Immature natural killer cell (primary cell): ENCODE measurements around the gene ACSF2. TPM values are rescaled to one million over a fixed set of nuclear protein-coding genes. Genes with fewer than 3 reads are reported as not detected.

Experiments used
- DNase-seq, 3 donors: peaks; one replicate each; pipeline ENCODE4 v3.0.0; 2022; ENCODE audit warnings: mixed read lengths in 1 of 3
- H3K27ac Mint-ChIP-seq, 6 donors: one replicate each; pipeline ENCODE4 v1.8.0; 2020; ENCODE audit warnings: mixed read lengths in 6 of 6, mild to moderate bottlenecking in 5 of 6, inconsistent platforms in 4 of 6, moderate library complexity in 3 of 6
- H3K27me3 Mint-ChIP-seq, 3 donors: one replicate each; pipeline ENCODE4 v1.8.0; 2020 to 2021; ENCODE audit warnings: low read depth in 3 of 3, mild to moderate bottlenecking in 3 of 3, mixed read lengths in 3 of 3, moderate library complexity in 3 of 3, inconsistent platforms in 1 of 3
- H3K36me3 Mint-ChIP-seq, 3 donors: one replicate each; pipeline ENCODE4 v1.8.0; 2020; ENCODE audit warnings: mixed read lengths in 3 of 3, inconsistent platforms in 2 of 3, mild to moderate bottlenecking in 2 of 3
- H3K4me1 Mint-ChIP-seq, 2 donors: one replicate each; pipeline ENCODE4 v1.8.0; 2020; ENCODE audit warnings: inconsistent platforms in 2 of 2, mild to moderate bottlenecking in 2 of 2, mixed read lengths in 2 of 2, moderate library complexity in 1 of 2
- H3K4me3 Mint-ChIP-seq, 5 donors: one replicate each; pipeline ENCODE4 v1.8.0; 2020; ENCODE audit warnings: mild to moderate bottlenecking in 5 of 5, mixed read lengths in 5 of 5, inconsistent platforms in 3 of 5, moderate library complexity in 3 of 5
- H3K9me3 Mint-ChIP-seq, 6 donors: one replicate each; pipeline ENCODE4 v1.8.0; 2020; ENCODE audit warnings: mild to moderate bottlenecking in 6 of 6, mixed read lengths in 6 of 6, inconsistent platforms in 4 of 6, moderate library complexity in 3 of 6
- polyA plus RNA-seq, 3 donors: library from polyadenylated mRNA; unstranded; fragments of 300-500 nt; fragmentation: Illumina TruSeq; gene quantifications; one replicate each; pipeline ENCODE4 v1.2.3, GENCODE V29; 2021

Gene ACSF2
- polyA plus RNA-seq, 3 donors from 2014 or later, result 4.8 to 11.1 (median 5.4) TPM

DNA sequence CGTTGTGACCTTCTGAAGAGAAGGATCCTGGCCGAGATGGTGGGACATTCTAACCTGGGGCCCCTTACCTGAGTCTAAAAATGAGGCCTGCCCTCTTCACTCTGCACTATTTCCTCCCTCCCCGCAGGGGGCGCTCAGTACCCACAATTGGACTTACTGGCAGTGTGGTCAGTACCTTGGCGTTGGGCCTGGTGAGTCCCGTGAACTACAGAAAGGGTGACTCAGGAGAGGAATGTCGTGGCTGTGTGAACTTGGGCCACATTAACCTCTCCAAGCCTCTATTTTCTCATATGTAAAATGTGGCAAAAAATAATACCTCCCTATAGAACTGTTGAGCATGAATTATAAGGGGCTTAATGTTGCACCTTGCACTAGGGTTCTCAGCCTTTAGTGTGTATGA is 56.5 kb downstream of the ACSF2 start:
- Mint-ChIP-seq H3K27ac (peak overlapping the region in 4 of 6 donors; percentile 10 to 86 (median 62)), H3K9me3 (peaks cover 0 to 1% (median 0%) of the 10 kb centered on the region in 6 donors), H3K27me3 (peaks cover 0 to 9% (median 5%) of the 10 kb centered on the region in 3 donors), H3K4me1 (peaks cover 28 to 32% of the 10 kb centered on the region in 2 donors), H3K4me3 (no peak overlapping the region), H3K36me3 (peaks cover 4 to 19% (median 8%) of the 10 kb centered on the region in 3 donors)
- DNase-seq, result peak; percentile 64 to 74 (median 65)

GRCh38 chr17:50483266-50483665 is 57.2 kb downstream of the ACSF2 start:
- Mint-ChIP-seq H3K4me3 (no peak overlapping the region), H3K4me1 (peaks cover 25 to 29% of the 10 kb centered on the region in 2 donors), H3K27ac (no peak overlapping the region), H3K36me3 (peaks cover 4 to 19% (median 8%) of the 10 kb centered on the region in 3 donors), H3K9me3 (peaks cover 0 to under 1% (median 0%) of the 10 kb centered on the region in 6 donors), H3K27me3 (peaks cover 0 to 8% (median 5%) of the 10 kb centered on the region in 3 donors)
- DNase-seq, result no peak

DNA sequence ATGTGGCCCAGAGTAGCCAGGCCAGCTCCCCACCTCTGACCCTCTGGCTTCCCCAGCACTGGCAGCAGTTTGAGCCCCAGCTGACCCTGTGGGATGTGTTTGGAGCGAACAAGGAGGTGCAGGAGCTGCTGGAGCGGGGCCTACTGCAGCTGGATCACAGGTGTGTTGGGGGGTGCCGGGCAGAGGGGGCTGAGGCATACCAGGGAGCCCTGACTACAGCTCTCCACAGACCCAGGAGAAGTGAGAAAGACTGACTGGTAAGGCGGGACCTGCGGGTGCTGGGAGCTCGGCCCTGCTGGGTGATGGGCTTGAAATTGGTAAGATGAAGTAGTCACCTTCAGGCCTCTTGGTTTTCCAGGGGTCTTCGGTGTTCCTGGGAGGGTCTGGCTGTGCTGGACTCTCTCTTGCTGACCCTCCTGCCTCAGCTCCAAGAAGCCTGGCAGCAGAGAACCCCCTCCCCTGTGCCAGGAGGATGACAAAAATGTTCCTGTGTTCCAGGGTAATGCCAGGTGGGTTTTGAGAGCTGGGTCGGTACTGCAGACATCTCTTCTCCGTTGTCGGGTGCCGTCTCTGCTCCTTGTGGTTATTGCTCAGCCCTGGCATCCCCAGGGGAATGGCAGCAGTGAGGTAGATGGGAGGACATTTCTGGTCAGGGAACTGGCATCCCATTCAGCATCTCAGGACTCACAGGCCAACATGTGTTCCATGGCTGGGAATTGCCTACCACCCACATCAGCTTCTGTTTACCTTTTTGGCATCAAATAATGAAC is 58.6 kb downstream of the ACSF2 start:
- H3K36me3 Mint-ChIP-seq, result peaks cover 4 to 19% (median 8%) of the 10 kb centered on the region in 3 donors
- peaks cover 0 to 4% (median 0%) of the 10 kb centered on the region in 3 donors for H3K27me3 Mint-ChIP-seq
- peaks cover 18 to 20% of the 10 kb centered on the region in 2 donors for H3K4me1 Mint-ChIP-seq
- no peak for DNase-seq
- no peak overlapping the region for H3K4me3 Mint-ChIP-seq
- no peaks in the 10 kb centered on the region for H3K9me3 Mint-ChIP-seq
- H3K27ac Mint-ChIP-seq, result peak overlapping the region in 1 of 6 donors; percentile 22

- H3K9me3 Mint-ChIP-seq, result no peaks in the 10 kb centered on the region
- H3K27me3 Mint-ChIP-seq, result peaks cover 0 to 2% (median 0%) of the 10 kb centered on the region in 3 donors
- no peak overlapping the region for H3K4me3 Mint-ChIP-seq
- peaks cover 4% of the 10 kb centered on the region in 2 donors for H3K4me1 Mint-ChIP-seq
- H3K27ac Mint-ChIP-seq, result peak overlapping the region in 1 of 6 donors; percentile 23
- H3K36me3 Mint-ChIP-seq, result peaks cover 4 to 19% (median 8%) of the 10 kb centered on the region in 3 donors
- no peak for DNase-seq
These were observed 61.4 kb downstream of the ACSF2 start for GRCh38 chr17:50487213-50488096.

- Mint-ChIP-seq H3K27me3 (no peaks in the 10 kb centered on the region), H3K36me3 (peaks cover 0 to 11% (median 2%) of the 10 kb centered on the region in 3 donors), H3K27ac (peak overlapping the region in 1 of 6 donors; percentile 14), H3K9me3 (no peaks in the 10 kb centered on the region), H3K4me3 (no peak overlapping the region), H3K4me1 (no peaks in the 10 kb centered on the region)
- DNase-seq, result no peak
These were observed 62.9 kb downstream of the ACSF2 start for GRCh38 chr17:50488880-50489279.

DNA sequence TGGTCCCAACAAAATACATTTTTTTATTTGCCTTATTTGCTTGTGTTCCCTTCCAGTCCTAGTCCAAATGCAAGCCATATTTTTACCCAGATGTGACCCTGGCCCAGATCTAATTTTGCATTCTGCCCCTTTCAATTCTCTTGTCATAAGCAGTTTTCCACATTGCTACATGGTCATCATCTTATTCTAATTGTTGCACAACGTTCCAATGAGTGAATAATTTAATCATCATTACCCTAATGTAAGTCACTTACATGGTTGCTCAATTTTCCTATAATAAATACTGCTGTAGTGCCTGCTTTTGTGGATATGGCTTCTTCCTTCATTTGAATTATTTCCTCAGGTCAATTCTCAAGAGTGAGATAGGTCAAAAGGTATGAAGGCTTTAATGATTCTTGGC is 65.5 kb downstream of the ACSF2 start:
- DNase-seq, result no peak
- no peaks in the 10 kb centered on the region for H3K9me3 Mint-ChIP-seq
- no peaks in the 10 kb centered on the region for H3K36me3 Mint-ChIP-seq
- no peak overlapping the region for H3K27ac Mint-ChIP-seq
- H3K4me3 Mint-ChIP-seq, result no peak overlapping the region
- H3K4me1 Mint-ChIP-seq, result no peaks in the 10 kb centered on the region
- H3K27me3 Mint-ChIP-seq, result peaks cover 0 to 4% (median 0%) of the 10 kb centered on the region in 3 donors

DNA sequence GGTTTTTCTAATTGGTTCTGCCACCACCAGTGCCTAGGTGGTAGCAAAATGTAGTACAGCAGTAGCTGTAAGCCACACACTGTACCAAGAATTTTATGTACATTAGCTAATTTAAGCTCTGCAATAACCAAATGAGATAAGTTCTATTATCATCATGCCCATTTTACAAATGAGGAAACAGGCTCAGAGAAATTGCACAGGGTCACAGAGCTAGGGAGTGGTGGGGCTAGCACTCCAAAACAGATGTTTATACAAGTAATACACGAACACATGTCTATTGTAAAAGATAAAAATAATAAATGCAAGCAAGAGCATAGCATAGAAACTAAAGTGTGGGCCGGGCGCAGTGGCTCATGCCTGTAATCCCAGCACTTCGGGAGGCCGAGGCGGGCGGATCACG is 66.2 kb downstream of the ACSF2 start:
- peaks cover 0 to 4% (median 0%) of the 10 kb centered on the region in 3 donors for H3K27me3 Mint-ChIP-seq
- H3K27ac Mint-ChIP-seq, result no peak overlapping the region
- DNase-seq, result no peak
- H3K4me1 Mint-ChIP-seq, result no peaks in the 10 kb centered on the region
- no peaks in the 10 kb centered on the region for H3K36me3 Mint-ChIP-seq
- no peaks in the 10 kb centered on the region for H3K9me3 Mint-ChIP-seq
- H3K4me3 Mint-ChIP-seq, result no peak overlapping the region

- no peaks in the 10 kb centered on the region for H3K9me3 Mint-ChIP-seq
- H3K4me3 Mint-ChIP-seq, result no peak overlapping the region
- H3K27ac Mint-ChIP-seq, result no peak overlapping the region
- H3K4me1 Mint-ChIP-seq, result no peaks in the 10 kb centered on the region
- DNase-seq, result no peak
- H3K36me3 Mint-ChIP-seq, result no peaks in the 10 kb centered on the region
- peaks cover 0 to 4% (median 2%) of the 10 kb centered on the region in 3 donors for H3K27me3 Mint-ChIP-seq
These were observed 67.7 kb downstream of the ACSF2 start for GRCh38 chr17:50493744-50494143.

GRCh38 chr17:50495217-50495823 is 69.3 kb downstream of the ACSF2 start:
- no peak overlapping the region for H3K4me3 Mint-ChIP-seq
- H3K4me1 Mint-ChIP-seq, result no peaks in the 10 kb centered on the region
- no peaks in the 10 kb centered on the region for H3K9me3 Mint-ChIP-seq
- peaks cover 0 to 4% (median 2%) of the 10 kb centered on the region in 3 donors for H3K27me3 Mint-ChIP-seq
- no peaks in the 10 kb centered on the region for H3K36me3 Mint-ChIP-seq
- H3K27ac Mint-ChIP-seq, result no peak overlapping the region
- no peak for DNase-seq

- H3K36me3 Mint-ChIP-seq, result no peaks in the 10 kb centered on the region
- DNase-seq, result no peak
- H3K4me1 Mint-ChIP-seq, result no peaks in the 10 kb centered on the region
- H3K9me3 Mint-ChIP-seq, result no peaks in the 10 kb centered on the region
- H3K27ac Mint-ChIP-seq, result no peak overlapping the region
- no peak overlapping the region for H3K4me3 Mint-ChIP-seq
- H3K27me3 Mint-ChIP-seq, result peaks cover 0 to 4% (median 2%) of the 10 kb centered on the region in 3 donors
These were observed 69.9 kb downstream of the ACSF2 start for GRCh38 chr17:50495918-50496317.

DNA sequence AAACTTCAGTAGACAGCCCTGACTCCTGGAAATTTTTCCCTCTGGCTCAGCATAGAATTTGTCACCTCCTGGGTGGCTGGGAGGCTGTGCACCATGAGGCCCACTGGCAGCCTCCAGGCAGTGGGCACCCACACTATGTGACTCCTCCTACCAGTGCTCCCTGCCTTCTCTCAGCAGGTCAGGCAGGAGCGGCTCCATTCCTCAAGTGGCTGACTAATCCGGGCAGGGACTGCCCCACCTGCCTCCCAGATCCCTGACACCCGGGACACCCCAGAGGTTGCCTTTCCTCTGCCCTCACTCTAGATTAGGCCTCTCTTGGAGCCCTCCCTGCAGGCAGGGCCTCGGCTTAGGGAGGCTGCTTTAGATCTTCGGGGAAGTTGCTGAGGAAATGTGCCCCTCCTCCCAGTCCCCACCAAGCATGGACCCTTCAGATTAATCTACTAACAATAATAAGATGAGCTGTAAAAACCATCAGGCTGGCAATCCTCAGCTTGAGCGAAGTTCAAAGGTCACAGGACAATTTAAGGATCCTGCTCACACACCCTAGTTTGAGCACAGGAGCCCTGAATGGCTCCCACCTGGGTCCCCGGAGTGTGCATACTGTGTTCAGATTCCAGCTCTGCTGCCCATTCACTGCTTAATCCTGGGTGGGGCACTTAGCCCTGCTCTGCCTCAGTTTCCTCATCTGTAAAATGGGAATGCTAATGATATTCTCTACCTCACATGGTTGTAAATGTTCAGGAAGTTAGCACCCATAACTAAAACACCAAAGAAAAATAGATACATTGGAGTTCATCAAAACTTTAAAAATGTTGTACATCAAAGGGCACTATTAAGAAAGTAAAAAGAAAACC is 72.2 kb downstream of the ACSF2 start:
- Mint-ChIP-seq H3K27ac (no peak overlapping the region), H3K36me3 (no peaks in the 10 kb centered on the region), H3K9me3 (no peaks in the 10 kb centered on the region), H3K4me1 (no peaks in the 10 kb centered on the region), H3K4me3 (no peak overlapping the region), H3K27me3 (peaks cover 0 to 4% (median 2%) of the 10 kb centered on the region in 3 donors)
- DNase-seq, result no peak

GRCh38 chr17:50499270-50499669 is 73.3 kb downstream of the ACSF2 start:
- H3K4me3 Mint-ChIP-seq, result no peak overlapping the region
- H3K27ac Mint-ChIP-seq, result no peak overlapping the region
- H3K9me3 Mint-ChIP-seq, result no peaks in the 10 kb centered on the region
- no peak for DNase-seq
- H3K36me3 Mint-ChIP-seq, result no peaks in the 10 kb centered on the region
- no peaks in the 10 kb centered on the region for H3K4me1 Mint-ChIP-seq
- peaks cover 0 to 4% (median 2%) of the 10 kb centered on the region in 3 donors for H3K27me3 Mint-ChIP-seq

DNA sequence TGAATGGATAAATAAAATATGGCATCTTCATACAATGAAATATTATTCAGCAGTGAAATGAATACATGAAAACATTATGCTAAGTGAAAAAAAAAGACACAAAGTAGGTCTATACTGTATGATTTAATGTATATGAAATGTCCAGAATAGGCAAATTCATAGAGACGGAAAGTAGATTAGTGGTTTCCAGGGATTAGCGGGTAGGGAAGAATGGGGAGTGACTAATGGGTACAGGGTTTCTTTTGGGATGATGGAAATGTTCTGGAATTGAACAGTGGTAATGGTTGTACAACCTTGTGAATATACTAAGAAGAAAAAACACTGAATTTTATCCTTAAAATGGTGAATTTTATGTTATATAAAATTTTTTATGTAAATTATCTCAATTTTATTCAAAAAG is 73.7 kb downstream of the ACSF2 start:
- Mint-ChIP-seq H3K36me3 (no peaks in the 10 kb centered on the region), H3K27me3 (peaks cover 0 to 4% (median 2%) of the 10 kb centered on the region in 3 donors), H3K9me3 (no peaks in the 10 kb centered on the region), H3K4me1 (no peaks in the 10 kb centered on the region), H3K4me3 (no peak overlapping the region), H3K27ac (no peak overlapping the region)
- DNase-seq, result no peak
